GM13976 (cell line): Measurements from ENCODE around the gene MBD3.
"Not testable (repeated sequence)": the region's sequence is repeated elsewhere in the genome, so short reads cannot be mapped to it uniquely, and the experiment has no call there.

Source experiments
- DNase-seq: peaks from one replicate; pipeline ENCODE4 v3.0.0; 2012; ENCODE audit warnings: low spot score
- CTCF ChIP-seq: IDR thresholded peaks from 2 replicates; pipeline ENCODE4 v1.5.1; 2012; ENCODE audit warnings: borderline replicate concordance, mild to moderate bottlenecking; ENCODE audit not compliant: insufficient read depth; ENCODE audit errors: extremely low read depth, missing control alignments, control extremely low read depth
- in situ Hi-C: fragments of 300-500 bp; cut with MboI; formaldehyde crosslinking; loops from one replicate; pipeline ENCODE4 v1.12.0; 2022; ENCODE audit warnings: low sequenced_read_pairs, mixed read lengths, inconsistent platforms; ENCODE audit not compliant: unreplicated experiment

MBD3 gene

GRCh38 chr19:1592755-1593500, at the start of gene MBD3:
TSS of gene MBD3 (minus strand) at chr19:1592865. CDS start at chr19:1592631, 234 bp downstream.
- DNase-seq, result peak; percentile 98
- in situ Hi-C loops, result no loop called here
- no peak for TF ChIP-seq CTCF

GRCh38 chr19:1640893-1641448, 48.3 kb upstream of the MBD3 start:
- in situ Hi-C loops, result not testable (repeated sequence)

GRCh38 chr19:1636325-1637236, 43.9 kb upstream of the MBD3 start:
- TF ChIP-seq CTCF, result no peak
- no peak for DNase-seq
- in situ Hi-C loops, result no loop called here

More at GRCh38 chr19:1640893-1641448, 48.3 kb upstream of the MBD3 start:
- DNase-seq, result not testable (repeated sequence)

GRCh38 chr19:1634938-1635243, 42.2 kb upstream of the MBD3 start:
- TF ChIP-seq CTCF, result no peak
- in situ Hi-C loops, result no loop called here
- no peak for DNase-seq

GRCh38 chr19:1634242-1634937, 41.7 kb upstream of the MBD3 start:
- no peak for TF ChIP-seq CTCF
- DNase-seq, result no peak
- in situ Hi-C loops, result no loop called here

GRCh38 chr19:1633269-1633826, 40.7 kb upstream of the MBD3 start:
- no peak for DNase-seq
- in situ Hi-C loops, result no loop called here

More at GRCh38 chr19:1633269-1633826, 40.7 kb upstream of the MBD3 start:
- TF ChIP-seq CTCF, result no peak
